ENCODE measurements around the gene ZDHHC18.

Gene ZDHHC18

GRCh38 chr1:26831546-26832248 lies 5.2 kb downstream of the ZDHHC18 start:
- ATAC-seq = no peak
- no peak for TF ChIP-seq RARB (CRISPR knock-in tag; IDR thresholded peaks at IDR 0.05)
- TF ChIP-seq OSR1 (CRISPR knock-in tag; IDR thresholded peaks at IDR 0.05) = no peak
- TF ChIP-seq PATZ1 (CRISPR knock-in tag; IDR thresholded peaks at IDR 0.05; ENCODE audit: borderline replicate concordance) = no peak
- no peak for TF ChIP-seq ESRRG (CRISPR knock-in tag; IDR thresholded peaks at IDR 0.05)
- TF ChIP-seq GLIS3 (CRISPR knock-in tag; IDR thresholded peaks at IDR 0.05) = no peak
- no peak for TF ChIP-seq ZNF565 (CRISPR knock-in tag; conservative IDR thresholded peaks at IDR 0.05; ENCODE audit: low read depth)
- no peak for TF ChIP-seq TCF4 (CRISPR knock-in tag; IDR thresholded peaks at IDR 0.05; ENCODE audit: borderline replicate concordance)
- no peak for TF ChIP-seq BACH2 (CRISPR knock-in tag; IDR thresholded peaks at IDR 0.05; ENCODE audit: borderline replicate concordance)
- no peak for TF ChIP-seq CSDC2 (CRISPR knock-in tag; IDR thresholded peaks at IDR 0.05)
- TF ChIP-seq ZFP30 (CRISPR knock-in tag; IDR thresholded peaks at IDR 0.05) = no peak
- no peak for TF ChIP-seq TSHZ2 (CRISPR knock-in tag; IDR thresholded peaks at IDR 0.05)
- TF ChIP-seq TOX (CRISPR knock-in tag; IDR thresholded peaks at IDR 0.05; ENCODE audit: borderline replicate concordance) = no peak
- no peak for TF ChIP-seq ARNTL (CRISPR knock-in tag; IDR thresholded peaks at IDR 0.05; ENCODE audit: borderline replicate concordance, low read depth)
- no peak for TF ChIP-seq ZC3H10 (CRISPR knock-in tag; IDR thresholded peaks at IDR 0.05)
- TF ChIP-seq SNAI2 (CRISPR knock-in tag; IDR thresholded peaks at IDR 0.05) = no peak
- TF ChIP-seq POU6F1 (CRISPR knock-in tag; IDR thresholded peaks at IDR 0.05; ENCODE audit: borderline replicate concordance, low read depth) = no peak
- no peak for TF ChIP-seq CREB5 (CRISPR knock-in tag; IDR thresholded peaks at IDR 0.05; ENCODE audit: low read depth)
- TF ChIP-seq PPARA (CRISPR knock-in tag; IDR thresholded peaks at IDR 0.05; ENCODE audit: borderline replicate concordance) = no peak

- no peak for ATAC-seq
- TF ChIP-seq ZNF70 (CRISPR knock-in tag; IDR thresholded peaks at IDR 0.05) = no peak
- no peak for TF ChIP-seq TCF4 (CRISPR knock-in tag; IDR thresholded peaks at IDR 0.05; ENCODE audit: borderline replicate concordance)
- no peak for TF ChIP-seq PPARA (CRISPR knock-in tag; IDR thresholded peaks at IDR 0.05; ENCODE audit: borderline replicate concordance)
- no peak for TF ChIP-seq RARB (CRISPR knock-in tag; IDR thresholded peaks at IDR 0.05)
- no peak for TF ChIP-seq OSR1 (CRISPR knock-in tag; IDR thresholded peaks at IDR 0.05)
- no peak for TF ChIP-seq ZC3H10 (CRISPR knock-in tag; IDR thresholded peaks at IDR 0.05)
- TF ChIP-seq ZFP3 (CRISPR knock-in tag; IDR thresholded peaks at IDR 0.05) = no peak
- no peak for TF ChIP-seq TSHZ2 (CRISPR knock-in tag; IDR thresholded peaks at IDR 0.05)
- no peak for TF ChIP-seq POU6F1 (CRISPR knock-in tag; IDR thresholded peaks at IDR 0.05; ENCODE audit: borderline replicate concordance, low read depth)
- TF ChIP-seq TOX (CRISPR knock-in tag; IDR thresholded peaks at IDR 0.05; ENCODE audit: borderline replicate concordance) = no peak
- TF ChIP-seq ZNF8 (CRISPR knock-in tag; IDR thresholded peaks at IDR 0.05) = no peak
- no peak for TF ChIP-seq ARNTL (CRISPR knock-in tag; IDR thresholded peaks at IDR 0.05; ENCODE audit: borderline replicate concordance, low read depth)
- TF ChIP-seq ESRRG (CRISPR knock-in tag; IDR thresholded peaks at IDR 0.05) = no peak
- no peak for TF ChIP-seq CREB5 (CRISPR knock-in tag; IDR thresholded peaks at IDR 0.05; ENCODE audit: low read depth)
- TF ChIP-seq ZFP30 (CRISPR knock-in tag; IDR thresholded peaks at IDR 0.05) = no peak
- no peak for TF ChIP-seq ZNF565 (CRISPR knock-in tag; conservative IDR thresholded peaks at IDR 0.05; ENCODE audit: low read depth)
- no peak for TF ChIP-seq ISL1 (CRISPR knock-in tag; IDR thresholded peaks at IDR 0.05)
- TF ChIP-seq GLIS3 (CRISPR knock-in tag; IDR thresholded peaks at IDR 0.05) = no peak
Observed at GRCh38 chr1:26832249-26832960, 5.9 kb downstream of the ZDHHC18 start.

All from SK-N-SH treated with all-trans-retinoic acid at 6 μM for 48 hours (cell line).